OCI-LY1 (cell line): ENCODE data around the gene TMEM131.

ENCODE experiments used
- CTCF ChIP-seq: fragments of 200-600 bp; sonication (generic), shearing (Covaris generic); IDR thresholded peaks from 2 replicates; pipeline ENCODE4 v1.5.1; 2017; ENCODE audit warnings: mild to moderate bottlenecking, antibody characterized with exemption, low read length, moderate library complexity, mixed read lengths
- EZH2 ChIP-seq: fragments of 200-600 bp; sonication (generic), shearing (Covaris generic); IDR thresholded peaks from 2 replicates; pipeline ENCODE4 v1.8.0; 2017; ENCODE audit warnings: borderline replicate concordance, mixed run types, mild to moderate bottlenecking, antibody characterized with exemption, low read length, moderate library complexity, mixed read lengths

GRCh38 chr2:97952357-97952756 lies 43.4 kb downstream of the TMEM131 start:
- TF ChIP-seq CTCF, result no peak
- TF ChIP-seq EZH2, result no peak
